Measurements from ENCODE around the gene TBC1D2B.

DNA sequence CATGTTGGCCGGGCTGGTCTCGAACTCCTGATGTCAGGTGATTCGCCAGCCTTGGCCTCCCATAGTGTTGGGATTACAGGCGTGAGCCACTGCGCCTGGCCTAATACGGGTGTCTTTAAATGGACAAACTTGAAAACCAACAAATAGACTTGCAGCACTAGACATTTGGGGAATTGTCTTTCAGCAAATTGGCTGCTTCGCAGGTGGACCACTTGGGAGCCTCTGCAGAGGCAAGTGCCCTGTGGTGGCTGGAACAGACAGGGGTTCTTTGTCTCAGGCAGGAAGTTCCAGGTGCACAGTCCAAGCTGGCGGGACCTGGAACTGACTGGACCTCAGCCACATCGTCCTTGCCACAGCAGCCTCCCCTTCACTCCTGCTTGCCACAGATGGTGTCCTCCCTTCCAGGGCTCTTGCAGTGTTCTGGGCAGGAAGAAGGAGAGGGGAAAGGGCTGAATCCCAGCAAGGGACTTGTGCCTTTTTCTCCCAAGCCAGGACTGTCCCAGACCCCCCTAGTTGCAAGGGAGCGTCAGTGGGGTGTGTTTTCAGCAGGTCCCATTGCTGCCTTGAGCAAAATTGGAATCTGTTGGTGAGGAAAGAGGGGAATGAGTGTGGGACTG lies 94.3 kb downstream of the TBC1D2B start:
- TF ChIP-seq, protein P1, sequence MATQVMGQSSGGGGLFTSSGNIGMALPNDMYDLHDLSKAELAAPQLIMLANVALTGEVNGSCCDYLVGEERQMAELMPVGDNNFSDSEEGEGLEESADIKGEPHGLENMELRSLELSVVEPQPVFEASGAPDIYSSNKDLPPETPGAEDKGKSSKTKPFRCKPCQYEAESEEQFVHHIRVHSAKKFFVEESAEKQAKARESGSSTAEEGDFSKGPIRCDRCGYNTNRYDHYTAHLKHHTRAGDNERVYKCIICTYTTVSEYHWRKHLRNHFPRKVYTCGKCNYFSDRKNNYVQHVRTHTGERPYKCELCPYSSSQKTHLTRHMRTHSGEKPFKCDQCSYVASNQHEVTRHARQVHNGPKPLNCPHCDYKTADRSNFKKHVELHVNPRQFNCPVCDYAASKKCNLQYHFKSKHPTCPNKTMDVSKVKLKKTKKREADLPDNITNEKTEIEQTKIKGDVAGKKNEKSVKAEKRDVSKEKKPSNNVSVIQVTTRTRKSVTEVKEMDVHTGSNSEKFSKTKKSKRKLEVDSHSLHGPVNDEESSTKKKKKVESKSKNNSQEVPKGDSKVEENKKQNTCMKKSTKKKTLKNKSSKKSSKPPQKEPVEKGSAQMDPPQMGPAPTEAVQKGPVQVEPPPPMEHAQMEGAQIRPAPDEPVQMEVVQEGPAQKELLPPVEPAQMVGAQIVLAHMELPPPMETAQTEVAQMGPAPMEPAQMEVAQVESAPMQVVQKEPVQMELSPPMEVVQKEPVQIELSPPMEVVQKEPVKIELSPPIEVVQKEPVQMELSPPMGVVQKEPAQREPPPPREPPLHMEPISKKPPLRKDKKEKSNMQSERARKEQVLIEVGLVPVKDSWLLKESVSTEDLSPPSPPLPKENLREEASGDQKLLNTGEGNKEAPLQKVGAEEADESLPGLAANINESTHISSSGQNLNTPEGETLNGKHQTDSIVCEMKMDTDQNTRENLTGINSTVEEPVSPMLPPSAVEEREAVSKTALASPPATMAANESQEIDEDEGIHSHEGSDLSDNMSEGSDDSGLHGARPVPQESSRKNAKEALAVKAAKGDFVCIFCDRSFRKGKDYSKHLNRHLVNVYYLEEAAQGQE (IDR thresholded peaks at IDR 0.05; ENCODE audit: insufficient read depth in 1 of 2, low read depth in 2 of 2, low read length in 2 of 2) = no peak
- no peak for TF ChIP-seq POLR2AphosphoS5 (IDR thresholded peaks at IDR 0.05; ENCODE audit: low read depth, low read length)
- no peak for TF ChIP-seq SIN3A (IDR thresholded peaks at IDR 0.05; ENCODE audit: borderline replicate concordance, insufficient read depth, low read length)
